MCF 10A (cell line): Measurements from ENCODE around the gene TRAPPC13. TPM values are rescaled to one million over a fixed set of nuclear protein-coding genes. Genes with fewer than 3 reads are reported as not detected.
"Not testable (repeated sequence)": the region's sequence is repeated elsewhere in the genome, so short reads cannot be mapped to it uniquely, and the experiment has no call there.

Source experiments
- BruUV-seq: library from RNA; stranded (reverse); fragments of 400-500 nt; replicated peaks from 2 replicates; lab custom pipeline; 2021; lab: Mats Ljungman, UMichigan
- CTCF ChIA-PET: fragments of 300-600 bp; sonication (Branson Sonifier 250); formaldehyde crosslinking; extraction: SDS; loops from one replicate; lab custom pipeline; 2021; ENCODE audit warnings: antibody characterized with exemption, inconsistent platforms; lab: Yijun Ruan, JAX
- POLR2A ChIA-PET: fragments of 300-600, 350-650 bp; sonication (Branson Sonifier 250); formaldehyde crosslinking; extraction: SDS; loops from one replicate; lab custom pipeline; 2020; ENCODE audit warnings: antibody characterized with exemption, inconsistent platforms; lab: Yijun Ruan, JAX
- DNase-seq: peaks from one replicate; pipeline ENCODE4 v3.0.0-alpha.2; 2018; ENCODE audit not compliant: unreplicated experiment
- H3K27ac Mint-ChIP-seq: one replicate; pipeline ENCODE4 v1.8.0; 2022; ENCODE audit warnings: mild to moderate bottlenecking, low read depth, mixed read lengths; ENCODE audit not compliant: unreplicated experiment
- H3K27me3 Mint-ChIP-seq: one replicate; pipeline ENCODE4 v1.8.0; 2022; ENCODE audit warnings: mixed read lengths; ENCODE audit not compliant: insufficient read depth, unreplicated experiment
- H3K36me3 Mint-ChIP-seq: one replicate; pipeline ENCODE4 v1.8.0; 2022; ENCODE audit warnings: mild to moderate bottlenecking, moderate library complexity, mixed read lengths; ENCODE audit not compliant: insufficient read depth, unreplicated experiment
- H3K4me1 Mint-ChIP-seq: one replicate; pipeline ENCODE4 v1.8.0; 2022; ENCODE audit warnings: mixed read lengths; ENCODE audit not compliant: insufficient read depth, unreplicated experiment
- H3K4me3 Mint-ChIP-seq: one replicate; pipeline ENCODE4 v1.8.0; 2022; ENCODE audit warnings: mild to moderate bottlenecking, moderate library complexity, mixed read lengths; ENCODE audit not compliant: unreplicated experiment
- H3K9me3 Mint-ChIP-seq: one replicate; pipeline ENCODE4 v1.8.0; 2022; ENCODE audit warnings: mixed read lengths; ENCODE audit not compliant: unreplicated experiment
- CTCF ChIP-seq: fragments of 200-600 bp; IDR thresholded peaks from one replicate; pipeline ENCODE4 v1.8.0; 2022; ENCODE audit warnings: antibody characterized with exemption, mild to moderate bottlenecking; ENCODE audit not compliant: unreplicated experiment
- intact Hi-C: fragments of 100-400 bp; cut with micrococcal nuclease; formaldehyde crosslinking; loops from 2 replicates; pipeline ENCODE4 v1.14.1; 2022
- total RNA-seq: library from RNA; stranded (reverse); gene quantifications from 2 replicates; pipeline ENCODE4 v1.2.3, GENCODE V29; 2022

Gene TRAPPC13
- total RNA-seq, 1 experiment from 2014 or later, result 28.4 TPM

DNA sequence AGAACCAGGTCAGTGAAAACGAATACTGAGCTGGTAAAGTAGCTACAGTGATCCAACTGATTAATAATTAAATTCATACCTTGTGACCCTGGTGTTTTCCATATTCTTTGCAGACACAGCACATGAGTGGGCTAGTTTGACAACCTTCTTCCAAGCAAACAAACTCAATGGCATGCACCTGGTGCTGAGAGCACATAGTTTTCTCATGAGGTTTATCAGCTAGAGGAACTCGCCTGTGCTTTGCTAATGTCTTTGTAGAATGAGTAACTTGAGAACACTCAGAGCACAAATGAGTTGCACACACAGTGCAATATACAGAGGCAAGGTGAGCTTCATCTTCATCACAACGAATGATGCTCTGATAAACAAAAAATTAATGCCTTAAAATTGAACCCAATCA is 13.3 kb upstream of the TRAPPC13 start:
- H3K4me3 Mint-ChIP-seq, result no peak overlapping the region
- no peak overlapping the region for H3K27ac Mint-ChIP-seq
- H3K4me1 Mint-ChIP-seq, result no peaks in the 10 kb centered on the region
- BruUV-seq, result no TSS peak
- peaks cover 83% of the 10 kb centered on the region for H3K36me3 Mint-ChIP-seq
- intact Hi-C loops, result no loop called here
- CTCF ChIA-PET, result interaction anchor here (0.6 kb wide), 2 partner anchors 52 to 607 kb away, joined by 3 to 4 read pairs; no protein-coding TSS in a partner anchor
- H3K27me3 Mint-ChIP-seq, result no peaks in the 10 kb centered on the region
- POLR2A ChIA-PET, result interaction anchor here (2.8 kb wide), 1 partner anchor 12 kb away, joined by 26 read pairs; the partner anchor contains the start of gene TRIM23
- H3K9me3 Mint-ChIP-seq, result no peaks in the 10 kb centered on the region
- TF ChIP-seq CTCF, result no peak
- DNase-seq, result no peak

DNA sequence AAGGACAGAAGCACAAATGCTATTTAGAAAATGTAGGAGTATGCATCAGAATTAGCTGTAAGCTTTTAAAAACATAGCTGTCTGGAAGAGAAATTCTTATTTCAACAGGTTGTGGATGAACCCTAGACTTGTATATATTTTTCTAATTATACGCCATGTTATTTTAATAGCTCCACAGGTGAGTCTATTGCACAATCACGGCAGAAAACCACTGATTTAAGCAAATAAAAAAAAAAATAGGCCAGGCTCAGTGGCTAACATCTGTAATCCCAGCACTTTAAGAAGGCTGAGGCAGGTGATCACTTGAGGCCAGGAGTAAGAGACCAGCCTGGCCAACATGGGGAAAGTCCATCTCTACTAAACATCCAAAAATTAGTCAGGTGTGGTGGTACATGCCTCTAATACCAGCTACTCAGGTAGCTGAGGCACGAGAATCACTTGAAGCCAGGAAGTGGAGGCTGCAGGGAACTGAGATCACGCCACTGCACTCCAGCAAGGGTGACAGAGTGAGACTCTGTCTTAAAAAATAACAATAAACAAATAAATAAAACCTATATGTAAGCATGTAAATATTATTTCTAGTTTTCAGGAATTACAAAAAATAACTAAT is 12.4 kb upstream of the TRAPPC13 start:
- intact Hi-C loops, result no loop called here
- no peak overlapping the region for H3K4me3 Mint-ChIP-seq
- BruUV-seq, result no TSS peak
- ChIA-PET POLR2A (interaction anchor here (0.6 to 2.8 kb wide), 2 partner anchors 11 to 314 kb away, joined by 3 to 26 read pairs; partner anchors contain the start of genes ERBIN and TRIM23), CTCF (no interaction called here)
- no peaks in the 10 kb centered on the region for H3K4me1 Mint-ChIP-seq
- no peak for DNase-seq
- TF ChIP-seq CTCF, result no peak
- no peak overlapping the region for H3K27ac Mint-ChIP-seq
- H3K36me3 Mint-ChIP-seq, result peaks cover 74% of the 10 kb centered on the region
- H3K27me3 Mint-ChIP-seq, result no peaks in the 10 kb centered on the region
- no peaks in the 10 kb centered on the region for H3K9me3 Mint-ChIP-seq

- TF ChIP-seq CTCF, result no peak
- Mint-ChIP-seq H3K9me3 (no peaks in the 10 kb centered on the region), H3K36me3 (peaks cover 24% of the 10 kb centered on the region), H3K27me3 (no peaks in the 10 kb centered on the region), H3K4me1 (peaks cover 9% of the 10 kb centered on the region), H3K4me3 (no peak overlapping the region), H3K27ac (no peak overlapping the region)
- POLR2A ChIA-PET, result interaction anchor here (1.1 kb wide), 1 partner anchor 9 kb away, joined by 4 read pairs; no protein-coding TSS in a partner anchor
- BruUV-seq, result no TSS peak
- DNase-seq, result peak; percentile 8
- intact Hi-C loops, result no loop called here
- CTCF ChIA-PET, result no interaction called here
Measured at GRCh38 chr5:65620021-65620420, 4.8 kb upstream of the TRAPPC13 start.

- intact Hi-C loops, POLR2A ChIA-PET, CTCF ChIA-PET, H3K9me3 Mint-ChIP-seq, H3K27me3 Mint-ChIP-seq, DNase-seq, H3K4me1 Mint-ChIP-seq, H3K27ac Mint-ChIP-seq, BruUV-seq: not testable (repeated sequence)
- Mint-ChIP-seq H3K4me3 (peak overlapping the region; percentile 85), H3K36me3 (peaks cover 13% of the 10 kb centered on the region)
Measured at GRCh38 chr5:65621961-65622360, 2.9 kb upstream of the TRAPPC13 start.
